Suprapubic skin (tissue), 4 donors: ENCODE results near the gene FASLG.

ENCODE experiments used
- POLR2A ChIP-seq, 2 donors: fragments of 450-650 bp; IDR thresholded peaks; one replicate each; pipeline ENCODE4 v1.6.1; 2017; ENCODE audit warnings: antibody characterized with exemption in 2 of 2, mild to moderate bottlenecking in 2 of 2, moderate library complexity in 2 of 2
- POLR2AphosphoS5 ChIP-seq, 3 donors: sonication (generic); formaldehyde crosslinking; IDR thresholded peaks; one replicate each; pipeline ENCODE4 v1.6.1; 2017; ENCODE audit warnings: antibody characterized with exemption in 3 of 3
- TF ChIP-seq, protein P1 (sequence below), 2 donors: fragments of 200-600 bp in 1 of 2; fragments of 450-650 bp in 1 of 2; sonication (generic) in 1 of 2; IDR thresholded peaks; one replicate each; pipeline ENCODE4 v1.5.1; 2016 to 2019; ENCODE audit warnings: antibody characterized with exemption in 2 of 2, mild to moderate bottlenecking in 1 of 2, moderate library complexity in 1 of 2

DNA sequence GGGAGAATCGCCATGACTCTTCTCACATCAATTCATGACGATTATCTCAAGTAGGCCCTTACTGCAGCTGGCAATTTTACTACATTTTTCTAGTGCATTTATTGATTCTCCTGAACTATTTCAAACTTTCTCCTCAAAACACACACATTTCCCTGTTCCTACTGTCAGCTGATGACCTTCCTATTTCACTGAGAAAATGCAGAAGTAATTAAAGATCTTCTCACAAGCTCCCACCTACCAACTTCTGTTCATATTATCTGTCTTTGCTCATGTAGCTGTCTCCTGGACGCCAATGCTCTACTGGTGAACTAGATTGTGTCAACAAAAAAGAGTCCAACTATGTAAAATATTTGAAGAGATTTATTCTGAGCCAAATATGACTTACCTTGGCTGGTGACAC, 36.4 kb upstream of the FASLG start:
- no peak for TF ChIP-seq POLR2AphosphoS5 (IDR thresholded peaks at IDR 0.05)
- TF ChIP-seq, protein P1, sequence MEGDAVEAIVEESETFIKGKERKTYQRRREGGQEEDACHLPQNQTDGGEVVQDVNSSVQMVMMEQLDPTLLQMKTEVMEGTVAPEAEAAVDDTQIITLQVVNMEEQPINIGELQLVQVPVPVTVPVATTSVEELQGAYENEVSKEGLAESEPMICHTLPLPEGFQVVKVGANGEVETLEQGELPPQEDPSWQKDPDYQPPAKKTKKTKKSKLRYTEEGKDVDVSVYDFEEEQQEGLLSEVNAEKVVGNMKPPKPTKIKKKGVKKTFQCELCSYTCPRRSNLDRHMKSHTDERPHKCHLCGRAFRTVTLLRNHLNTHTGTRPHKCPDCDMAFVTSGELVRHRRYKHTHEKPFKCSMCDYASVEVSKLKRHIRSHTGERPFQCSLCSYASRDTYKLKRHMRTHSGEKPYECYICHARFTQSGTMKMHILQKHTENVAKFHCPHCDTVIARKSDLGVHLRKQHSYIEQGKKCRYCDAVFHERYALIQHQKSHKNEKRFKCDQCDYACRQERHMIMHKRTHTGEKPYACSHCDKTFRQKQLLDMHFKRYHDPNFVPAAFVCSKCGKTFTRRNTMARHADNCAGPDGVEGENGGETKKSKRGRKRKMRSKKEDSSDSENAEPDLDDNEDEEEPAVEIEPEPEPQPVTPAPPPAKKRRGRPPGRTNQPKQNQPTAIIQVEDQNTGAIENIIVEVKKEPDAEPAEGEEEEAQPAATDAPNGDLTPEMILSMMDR (IDR thresholded peaks at IDR 0.05), result no peak
- TF ChIP-seq POLR2A (IDR thresholded peaks at IDR 0.05), result no peak
